GM19025 (cell line): ENCODE data around the gene RFX2.
"Not testable (repeated sequence)": the region's sequence is repeated elsewhere in the genome, so short reads cannot be mapped to it uniquely, and the experiment has no call there.

ENCODE experiments used
- ATAC-seq: cut with Tn5 transposase; IDR thresholded peaks from one replicate; pipeline ENCODE4 v1.9.1; 2021; ENCODE audit warnings: mild to moderate bottlenecking, low read depth, moderate library complexity; ENCODE audit not compliant: unreplicated experiment

RFX2 gene

GRCh38 chr19:6106643-6107294 is 3.5 kb downstream of the RFX2 start:
- not testable (repeated sequence) for ATAC-seq

GRCh38 chr19:6105444-6105843 is 4.9 kb downstream of the RFX2 start:
- ATAC-seq, result no peak

- ATAC-seq, result no peak
Observed at GRCh38 chr19:6103894-6104293, 6.4 kb downstream of the RFX2 start.

GRCh38 chr19:6103217-6103644 is 7.1 kb downstream of the RFX2 start:
- no peak for ATAC-seq

GRCh38 chr19:6101991-6102390 is 8.3 kb downstream of the RFX2 start:
- no peak for ATAC-seq

- ATAC-seq, result no peak
Observed at GRCh38 chr19:6101291-6101825, 8.9 kb downstream of the RFX2 start.

GRCh38 chr19:6100284-6100915 is 9.9 kb downstream of the RFX2 start:
- no peak for ATAC-seq

GRCh38 chr19:6099599-6099998 is 10.7 kb downstream of the RFX2 start:
- ATAC-seq, result no peak

- no peak for ATAC-seq
Observed at GRCh38 chr19:6099033-6099432, 11.3 kb downstream of the RFX2 start.

- no peak for ATAC-seq
Observed at GRCh38 chr19:6098574-6098973, 11.7 kb downstream of the RFX2 start.

- ATAC-seq, result no peak
Observed at GRCh38 chr19:6097911-6098310, 12.4 kb downstream of the RFX2 start.

- ATAC-seq, result no peak
Observed at GRCh38 chr19:6095760-6096159, 14.5 kb downstream of the RFX2 start.

- ATAC-seq, result no peak
Observed at GRCh38 chr19:6092329-6093286, 17.7 kb downstream of the RFX2 start.

GRCh38 chr19:6091771-6092291 is 18.5 kb downstream of the RFX2 start:
- no peak for ATAC-seq

GRCh38 chr19:6090634-6091033 is 19.7 kb downstream of the RFX2 start:
- ATAC-seq, result no peak

GRCh38 chr19:6088602-6089049 is 21.7 kb downstream of the RFX2 start:
- no peak for ATAC-seq

- no peak for ATAC-seq
Observed at GRCh38 chr19:6087074-6087571, 23.2 kb downstream of the RFX2 start.

GRCh38 chr19:6086068-6086788 is 24.1 kb downstream of the RFX2 start:
- no peak for ATAC-seq

- ATAC-seq, result no peak
Observed at GRCh38 chr19:6084821-6085220, 25.5 kb downstream of the RFX2 start.

GRCh38 chr19:6079107-6079506 is 31.2 kb downstream of the RFX2 start:
- no peak for ATAC-seq
